GM19452 (cell line): ENCODE measurements around the gene SLC44A1.

Experiments
- ATAC-seq: cut with Tn5 transposase; IDR thresholded peaks from one replicate; pipeline ENCODE4 v1.9.1; 2021; ENCODE audit not compliant: unreplicated experiment

SLC44A1 gene

GRCh38 chr9:105269593-105269992 lies 25.1 kb downstream of the SLC44A1 start:
- no peak for ATAC-seq

- no peak for ATAC-seq
Measured at GRCh38 chr9:105270711-105271110, 26.3 kb downstream of the SLC44A1 start.

GRCh38 chr9:105273731-105274130 lies 29.3 kb downstream of the SLC44A1 start:
- ATAC-seq: no peak

- no peak for ATAC-seq
Measured at GRCh38 chr9:105275111-105275510, 30.7 kb downstream of the SLC44A1 start.

GRCh38 chr9:105275938-105276337 lies 31.5 kb downstream of the SLC44A1 start:
- no peak for ATAC-seq

GRCh38 chr9:105278751-105279150 lies 34.3 kb downstream of the SLC44A1 start:
- no peak for ATAC-seq

- no peak for ATAC-seq
Measured at GRCh38 chr9:105280691-105281090, 36.2 kb downstream of the SLC44A1 start.

- no peak for ATAC-seq
Measured at GRCh38 chr9:105281272-105281671, 36.8 kb downstream of the SLC44A1 start.

- no peak for ATAC-seq
Measured at GRCh38 chr9:105281926-105282325, 37.5 kb downstream of the SLC44A1 start.

GRCh38 chr9:105282870-105283621 lies 38.6 kb downstream of the SLC44A1 start:
- no peak for ATAC-seq

GRCh38 chr9:105283795-105284194 lies 39.3 kb downstream of the SLC44A1 start:
- ATAC-seq: no peak

GRCh38 chr9:105284463-105284862 lies 40.0 kb downstream of the SLC44A1 start:
- ATAC-seq: no peak

GRCh38 chr9:105286098-105286497 lies 41.6 kb downstream of the SLC44A1 start:
- no peak for ATAC-seq

GRCh38 chr9:105289305-105289704 lies 44.9 kb downstream of the SLC44A1 start:
- ATAC-seq: no peak

GRCh38 chr9:105290418-105290817 lies 46.0 kb downstream of the SLC44A1 start:
- no peak for ATAC-seq

GRCh38 chr9:105290954-105291353 lies 46.5 kb downstream of the SLC44A1 start:
- no peak for ATAC-seq

GRCh38 chr9:105291422-105291859 lies 47.0 kb downstream of the SLC44A1 start:
- no peak for ATAC-seq

GRCh38 chr9:105291938-105292337 lies 47.5 kb downstream of the SLC44A1 start:
- ATAC-seq: no peak

- ATAC-seq: no peak
Measured at GRCh38 chr9:105293408-105293807, 49.0 kb downstream of the SLC44A1 start.

- ATAC-seq: no peak
Measured at GRCh38 chr9:105295201-105295550, 50.7 kb downstream of the SLC44A1 start.

GRCh38 chr9:105295986-105296385 lies 51.5 kb downstream of the SLC44A1 start:
- ATAC-seq: no peak

- ATAC-seq: no peak
Measured at GRCh38 chr9:105296445-105296844, 52.0 kb downstream of the SLC44A1 start.

- ATAC-seq: no peak
Measured at GRCh38 chr9:105296877-105297287, 52.4 kb downstream of the SLC44A1 start.
